Endodermal cell (in vitro differentiated cells): ENCODE results near the gene MFN2. TPM values are rescaled to one million over a fixed set of nuclear protein-coding genes. Genes with fewer than 3 reads are reported as not detected.
"Not testable (repeated sequence)": the region's sequence is repeated elsewhere in the genome, so short reads cannot be mapped to it uniquely, and the experiment has no call there.

Experiments
- DNase-seq: peaks from one replicate; pipeline ENCODE4 v3.0.0-alpha.2; 2017
- H3K27ac ChIP-seq: 2 replicates; pipeline ENCODE4 v1.5.1; 2013; ENCODE audit warnings: mild to moderate bottlenecking, low read depth, low read length, moderate library complexity
- H3K27me3 ChIP-seq: 2 replicates; pipeline ENCODE4 v1.6.1; 2013; ENCODE audit warnings: mild to moderate bottlenecking, low read length, moderate library complexity; ENCODE audit not compliant: insufficient read depth, control insufficient read depth, poor library complexity, severe bottlenecking
- H3K36me3 ChIP-seq: 2 replicates; pipeline ENCODE4 v1.7.0; 2013; ENCODE audit warnings: mild to moderate bottlenecking, low read length, moderate library complexity; ENCODE audit not compliant: control insufficient read depth, insufficient read depth
- H3K4me1 ChIP-seq: one replicate; pipeline ENCODE4 v1.7.0; 2013; ENCODE audit warnings: low read length; ENCODE audit not compliant: control insufficient read depth, insufficient read depth
- H3K4me3 ChIP-seq: 2 replicates; pipeline ENCODE4 v1.5.1; 2013; ENCODE audit warnings: mild to moderate bottlenecking, low read length, moderate library complexity
- H3K9ac ChIP-seq: 2 replicates; pipeline ENCODE4 v1.6.1; 2013; ENCODE audit warnings: mild to moderate bottlenecking, low read length, moderate library complexity; ENCODE audit not compliant: poor library complexity, severe bottlenecking; ENCODE audit errors: extremely low read depth
- H3K9me3 ChIP-seq: 2 replicates; pipeline ENCODE4 v1.6.1; 2013; ENCODE audit warnings: mild to moderate bottlenecking, low read length, moderate library complexity; ENCODE audit not compliant: control insufficient read depth
- H3K27ac Mint-ChIP-seq: 2 replicates; pipeline ENCODE4 v1.8.0; 2020; ENCODE audit warnings: mixed read lengths
- H3K27me3 Mint-ChIP-seq: 2 replicates; pipeline ENCODE4 v1.8.0; 2021; ENCODE audit warnings: mild to moderate bottlenecking, mixed read lengths; ENCODE audit not compliant: insufficient read depth
- H3K36me3 Mint-ChIP-seq: 2 replicates; pipeline ENCODE4 v1.8.0; 2020; ENCODE audit warnings: low read depth, mixed read lengths
- H3K4me1 Mint-ChIP-seq: 2 replicates; pipeline ENCODE4 v1.8.0; 2020; ENCODE audit warnings: mixed read lengths
- H3K4me3 Mint-ChIP-seq: 2 replicates; pipeline ENCODE4 v1.8.0; 2020; ENCODE audit warnings: mild to moderate bottlenecking, moderate library complexity, mixed read lengths
- H3K9me3 Mint-ChIP-seq: 2 replicates; pipeline ENCODE4 v1.8.0; 2020; ENCODE audit warnings: mild to moderate bottlenecking, mixed read lengths
- CTCF ChIP-seq: fragments of 200-600 bp; sonication (generic); conservative IDR thresholded peaks from 2 replicates; pipeline ENCODE4 v1.5.0; 2021; ENCODE audit warnings: antibody characterized with exemption, mild to moderate bottlenecking
- WGBS, 2 experiments: methylation state at CpG; one replicate each; pipeline versions ENCODE4 v1.1.5 to v1.1.7; 2013; ENCODE audit warnings: missing lambda C conversion rate in 2 of 2, mixed read lengths in 1 of 2; ENCODE audit not compliant: insufficient coverage in 1 of 2, insufficient read length in 1 of 2; 5-methylcytosine and 5-hydroxymethylcytosine counted together
- total RNA-seq, 2 donors: library from RNA; stranded (reverse); fragmentation: NEBNext Ultra II Directional in 1 of 2; extraction: Animal tissue kit (Norgen Biotek cat#: 25700) in 1 of 2; gene quantifications; 2 replicates in 1 of 2; 3 replicates in 1 of 2; pipeline ENCODE4 v1.2.1, GENCODE V29; 2021

MFN2 gene
- total RNA-seq, 2 donors from 2014 or later, result 41.7 to 56.3 TPM

- H3K27me3 Mint-ChIP-seq, result no peaks in the 10 kb centered on the region
- peaks cover 14% of the 10 kb centered on the region for H3K4me1 Mint-ChIP-seq
- peaks cover 6% of the 10 kb centered on the region for H3K36me3 Mint-ChIP-seq
- H3K4me3 Mint-ChIP-seq, result peak within 1 kb of the TSS; percentile 67
- Histone ChIP-seq H3K27ac (peak within 1 kb of the TSS; percentile 30), H3K4me1 (peaks cover 6% of the 10 kb centered on the region), H3K36me3 (no peaks in the 10 kb centered on the region), H3K9me3 (no peaks in the 10 kb centered on the region), H3K9ac (peak within 1 kb of the TSS; percentile 77), H3K4me3 (peak within 1 kb of the TSS; percentile 82), H3K27me3 (no peaks in the 10 kb centered on the region)
- TF ChIP-seq CTCF, result no peak
- peak; percentile 92 for DNase-seq
- no peaks in the 10 kb centered on the region for H3K9me3 Mint-ChIP-seq
- H3K27ac Mint-ChIP-seq, result peak within 1 kb of the TSS; percentile 95
- WGBS, 2 experiments, result 4 to 10% methylated on average over 8 to 55 of the region's 55 CpGs
Measured at GRCh38 chr1:11934302-11935056, 45.8 kb upstream of the MFN2 start, which contains the start of gene PLOD1. TSS of gene PLOD1 (plus strand) at chr1:11934717. CDS start at chr1:11934780, 63 bp downstream.

GRCh38 chr1:11935057-11935412, 45.2 kb upstream of the MFN2 start:
- H3K27me3 ChIP-seq, result no peaks in the 10 kb centered on the region
- H3K27me3 Mint-ChIP-seq, result no peaks in the 10 kb centered on the region
- no peak for DNase-seq
- WGBS, 2 experiments, result 44% methylated on average over 2 of the region's 2 CpGs; no CpG with 5 or more reads in 1 of the 2 experiments
- peaks cover 6% of the 10 kb centered on the region for H3K36me3 Mint-ChIP-seq
- H3K36me3 ChIP-seq, result peaks cover 2% of the 10 kb centered on the region
- no peaks in the 10 kb centered on the region for H3K9me3 ChIP-seq
- H3K4me1 ChIP-seq, result peaks cover 6% of the 10 kb centered on the region
- H3K4me3 ChIP-seq, result peak overlapping the region; percentile 82
- no peak for TF ChIP-seq CTCF
- peak overlapping the region; percentile 44 for H3K27ac Mint-ChIP-seq
- peak overlapping the region; percentile 77 for H3K9ac ChIP-seq
- peak overlapping the region; percentile 67 for H3K4me3 Mint-ChIP-seq
- peaks cover 14% of the 10 kb centered on the region for H3K4me1 Mint-ChIP-seq
- no peaks in the 10 kb centered on the region for H3K9me3 Mint-ChIP-seq
- no peak overlapping the region for H3K27ac ChIP-seq

GRCh38 chr1:11935733-11936132, 44.5 kb upstream of the MFN2 start:
- not testable (repeated sequence) for H3K27ac Mint-ChIP-seq, H3K9me3 Mint-ChIP-seq, H3K27me3 ChIP-seq, H3K4me3 ChIP-seq, H3K27me3 Mint-ChIP-seq, H3K36me3 Mint-ChIP-seq, H3K9ac ChIP-seq, H3K9me3 ChIP-seq, H3K4me1 ChIP-seq, H3K27ac ChIP-seq, DNase-seq, H3K4me3 Mint-ChIP-seq, H3K36me3 ChIP-seq
- WGBS, 2 experiments, result 89 to 96% methylated on average over 7 to 10 of the region's 10 CpGs
- H3K4me1 Mint-ChIP-seq, result peaks cover 12% of the 10 kb centered on the region
